ENCODE results near the gene NDOR1.

DNA sequence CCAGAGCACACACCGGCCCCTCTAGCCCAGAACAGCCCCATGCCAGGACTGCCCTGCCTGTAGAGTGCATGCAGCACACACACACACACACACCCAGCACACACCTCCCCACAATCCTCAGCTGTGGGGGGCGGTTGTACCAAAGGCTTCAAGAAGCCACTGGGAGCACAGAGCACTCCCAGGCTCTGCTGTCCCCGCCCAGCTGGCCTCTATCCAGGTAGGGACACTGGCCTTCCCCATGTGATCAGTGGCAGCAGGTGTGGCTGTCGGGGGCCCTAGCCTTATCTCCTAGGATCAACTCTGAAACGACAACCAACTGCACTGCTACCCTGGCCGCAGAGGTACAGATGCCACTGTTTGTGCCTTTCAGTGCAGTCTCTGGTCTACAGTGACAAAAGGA, 19.1 kb upstream of the NDOR1 start:
- TF ChIP-seq, protein P1, sequence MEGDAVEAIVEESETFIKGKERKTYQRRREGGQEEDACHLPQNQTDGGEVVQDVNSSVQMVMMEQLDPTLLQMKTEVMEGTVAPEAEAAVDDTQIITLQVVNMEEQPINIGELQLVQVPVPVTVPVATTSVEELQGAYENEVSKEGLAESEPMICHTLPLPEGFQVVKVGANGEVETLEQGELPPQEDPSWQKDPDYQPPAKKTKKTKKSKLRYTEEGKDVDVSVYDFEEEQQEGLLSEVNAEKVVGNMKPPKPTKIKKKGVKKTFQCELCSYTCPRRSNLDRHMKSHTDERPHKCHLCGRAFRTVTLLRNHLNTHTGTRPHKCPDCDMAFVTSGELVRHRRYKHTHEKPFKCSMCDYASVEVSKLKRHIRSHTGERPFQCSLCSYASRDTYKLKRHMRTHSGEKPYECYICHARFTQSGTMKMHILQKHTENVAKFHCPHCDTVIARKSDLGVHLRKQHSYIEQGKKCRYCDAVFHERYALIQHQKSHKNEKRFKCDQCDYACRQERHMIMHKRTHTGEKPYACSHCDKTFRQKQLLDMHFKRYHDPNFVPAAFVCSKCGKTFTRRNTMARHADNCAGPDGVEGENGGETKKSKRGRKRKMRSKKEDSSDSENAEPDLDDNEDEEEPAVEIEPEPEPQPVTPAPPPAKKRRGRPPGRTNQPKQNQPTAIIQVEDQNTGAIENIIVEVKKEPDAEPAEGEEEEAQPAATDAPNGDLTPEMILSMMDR (IDR thresholded peaks at IDR 0.05) = no peak
- TF ChIP-seq POLR2A (IDR thresholded peaks at IDR 0.05) = no peak
